GM23338 (cell line): ENCODE results near the gene PKD1L1. TPM values are rescaled to one million over a fixed set of nuclear protein-coding genes. Genes with fewer than 3 reads are reported as not detected.

Experiments used
- ATAC-seq: fragments of 200-7000 bp; cut with Tn5 transposase; 3 replicates; pipeline ENCODE4 v1.9.1; 2020
- DNase-seq: peaks from one replicate; pipeline ENCODE4 v3.0.0-alpha.2; 2015; ENCODE audit warnings: low spot score
- H2AFZ ChIP-seq: fragments of 200-600 bp; sonication (generic); 2 replicates; pipeline ENCODE4 v1.8.0; 2016; ENCODE audit warnings: antibody characterized with exemption, mild to moderate bottlenecking, moderate library complexity
- H3F3A ChIP-seq: fragments of 200-600 bp; sonication (generic); replicated peaks from 2 replicates; pipeline ENCODE4 v1.8.0; 2017; ENCODE audit warnings: antibody characterized with exemption, mixed run types, low read depth
- H3K27ac ChIP-seq: fragments of 200-600 bp; sonication (generic); 2 replicates; pipeline ENCODE4 v1.6.1; 2016; ENCODE audit warnings: low read depth
- H3K27me3 ChIP-seq: fragments of 200-600 bp; sonication (generic); 2 replicates; pipeline ENCODE4 v1.8.0; 2016; ENCODE audit warnings: mild to moderate bottlenecking, mixed run types, moderate library complexity; ENCODE audit not compliant: insufficient read depth
- H3K36me3 ChIP-seq: fragments of 200-600 bp; sonication (generic); 2 replicates; pipeline ENCODE4 v1.8.0; 2016; ENCODE audit warnings: mild to moderate bottlenecking; ENCODE audit not compliant: insufficient read depth
- H3K4me1 ChIP-seq: fragments of 200-600 bp; sonication (generic); 2 replicates; pipeline ENCODE4 v1.8.0; 2016; ENCODE audit warnings: mild to moderate bottlenecking, moderate library complexity; ENCODE audit not compliant: insufficient read depth
- H3K4me2 ChIP-seq: fragments of 200-600 bp; sonication (generic); 2 replicates; pipeline ENCODE4 v1.7.1; 2017; ENCODE audit warnings: mixed run types
- H3K4me3 ChIP-seq: fragments of 200-600 bp; sonication (generic); 2 replicates; pipeline ENCODE4 v1.6.1; 2016; ENCODE audit warnings: mixed run types
- H3K79me2 ChIP-seq: fragments of 200-600 bp; sonication (generic); replicated peaks from 2 replicates; pipeline ENCODE4 v1.8.0; 2017; ENCODE audit warnings: mild to moderate bottlenecking; ENCODE audit not compliant: insufficient read depth
- H3K9me2 ChIP-seq: fragments of 200-600 bp; sonication (generic); 2 replicates; pipeline ENCODE4 v1.8.0; 2017; ENCODE audit not compliant: insufficient read depth
- H4K20me1 ChIP-seq: fragments of 200-600 bp; sonication (generic); replicated peaks from 2 replicates; pipeline ENCODE4 v1.8.0; 2017; ENCODE audit warnings: mild to moderate bottlenecking; ENCODE audit not compliant: insufficient read depth
- H3K27ac Mint-ChIP-seq: 2 replicates; pipeline ENCODE4 v1.8.0; 2020; ENCODE audit warnings: inconsistent platforms, mild to moderate bottlenecking, moderate library complexity, mixed read lengths
- H3K27me3 Mint-ChIP-seq: 3 replicates; pipeline ENCODE4 v1.8.0; 2022; ENCODE audit warnings: low read depth, mild to moderate bottlenecking, moderate library complexity, mixed read lengths, inconsistent platforms; ENCODE audit not compliant: insufficient read depth, poor library complexity
- H3K36me3 Mint-ChIP-seq: 3 replicates; pipeline ENCODE4 v1.8.0; 2021; ENCODE audit warnings: low read depth, mild to moderate bottlenecking, inconsistent platforms, moderate library complexity, mixed read lengths
- H3K4me1 Mint-ChIP-seq: 3 replicates; pipeline ENCODE4 v1.8.0; 2020; ENCODE audit warnings: mild to moderate bottlenecking, inconsistent platforms, mixed read lengths
- H3K4me3 Mint-ChIP-seq: 3 replicates; pipeline ENCODE4 v1.8.0; 2021; ENCODE audit warnings: moderate library complexity, mild to moderate bottlenecking, inconsistent platforms, mixed read lengths
- H3K9me3 Mint-ChIP-seq: 3 replicates; pipeline ENCODE4 v1.8.0; 2020; ENCODE audit warnings: moderate library complexity, mild to moderate bottlenecking, inconsistent platforms, mixed read lengths
- CREB1 ChIP-seq: fragments of 250-450 bp; sonication (Bioruptor Pico); IDR thresholded peaks from 2 replicates; pipeline ENCODE4 v1.5.0; 2020; ENCODE audit warnings: low read depth, mild to moderate bottlenecking, moderate library complexity
- EZH2 ChIP-seq: fragments of 200-600 bp; sonication (generic); IDR thresholded peaks from one replicate; pipeline ENCODE4 v1.8.0; 2017; ENCODE audit warnings: antibody characterized with exemption, mild to moderate bottlenecking, low read depth; ENCODE audit not compliant: unreplicated experiment
- EZH2phosphoT487 ChIP-seq: fragments of 200-600 bp; sonication (generic); IDR thresholded peaks from one replicate; pipeline ENCODE4 v1.8.1; 2018; ENCODE audit warnings: antibody characterized with exemption; ENCODE audit not compliant: unreplicated experiment
- JUNB ChIP-seq: IDR thresholded peaks from one replicate; pipeline ENCODE4 v1.6.1; 2016; ENCODE audit warnings: antibody characterized with exemption; ENCODE audit not compliant: unreplicated experiment
- NANOG ChIP-seq: IDR thresholded peaks from 2 replicates; pipeline ENCODE4 v1.6.1; 2016; ENCODE audit warnings: antibody characterized with exemption, borderline replicate concordance
- STAT1 ChIP-seq: IDR thresholded peaks from one replicate; pipeline ENCODE4 v1.6.1; 2016; ENCODE audit warnings: antibody characterized with exemption; ENCODE audit not compliant: unreplicated experiment
- ZNF114 ChIP-seq: fragments of 250-450 bp; sonication (Bioruptor Pico); IDR thresholded peaks from 2 replicates; pipeline ENCODE4 v1.5.0; 2020; ENCODE audit warnings: mild to moderate bottlenecking, moderate library complexity
- polyA plus RNA-seq: library from polyadenylated mRNA; unstranded; fragments of >200 nt; fragmentation: Nextera tagmentation; extraction: Ambion mirVana; gene quantifications from 2 replicates; pipeline ENCODE4 v1.2.1, GENCODE V29; 2016
- total RNA-seq: library from RNA; depleted of rRNA; stranded (reverse); fragments of >200 nt; shearing (Covaris generic); gene quantifications from 2 replicates; pipeline ENCODE4 v1.2.3, GENCODE V29; 2014
- TF ChIP-seq, protein P1 (sequence below): IDR thresholded peaks from 2 replicates; pipeline ENCODE4 v1.6.1; 2016; ENCODE audit warnings: antibody characterized with exemption
- TF ChIP-seq, protein P2 (sequence below), 2 experiments: fragments of 200-600 bp in 1 of 2; sonication (generic) in 1 of 2; conservative IDR thresholded peaks; 2 replicates each; pipeline versions ENCODE4 v1.5.1 to v1.6.1; 2016 to 2017; ENCODE audit warnings: antibody characterized with exemption in 2 of 2, low read depth in 2 of 2, mild to moderate bottlenecking in 2 of 2, moderate library complexity in 1 of 2
- TF ChIP-seq, protein P3 (sequence below): fragments of 250-450 bp; sonication (Bioruptor Pico); IDR thresholded peaks from 2 replicates; pipeline ENCODE4 v1.5.0; 2020; ENCODE audit warnings: mild to moderate bottlenecking, moderate library complexity

The PKD1L1 gene
- total and polyA plus RNA-seq, 2 experiments from 2014 or later: 0.03 TPM; not detected in 1

DNA sequence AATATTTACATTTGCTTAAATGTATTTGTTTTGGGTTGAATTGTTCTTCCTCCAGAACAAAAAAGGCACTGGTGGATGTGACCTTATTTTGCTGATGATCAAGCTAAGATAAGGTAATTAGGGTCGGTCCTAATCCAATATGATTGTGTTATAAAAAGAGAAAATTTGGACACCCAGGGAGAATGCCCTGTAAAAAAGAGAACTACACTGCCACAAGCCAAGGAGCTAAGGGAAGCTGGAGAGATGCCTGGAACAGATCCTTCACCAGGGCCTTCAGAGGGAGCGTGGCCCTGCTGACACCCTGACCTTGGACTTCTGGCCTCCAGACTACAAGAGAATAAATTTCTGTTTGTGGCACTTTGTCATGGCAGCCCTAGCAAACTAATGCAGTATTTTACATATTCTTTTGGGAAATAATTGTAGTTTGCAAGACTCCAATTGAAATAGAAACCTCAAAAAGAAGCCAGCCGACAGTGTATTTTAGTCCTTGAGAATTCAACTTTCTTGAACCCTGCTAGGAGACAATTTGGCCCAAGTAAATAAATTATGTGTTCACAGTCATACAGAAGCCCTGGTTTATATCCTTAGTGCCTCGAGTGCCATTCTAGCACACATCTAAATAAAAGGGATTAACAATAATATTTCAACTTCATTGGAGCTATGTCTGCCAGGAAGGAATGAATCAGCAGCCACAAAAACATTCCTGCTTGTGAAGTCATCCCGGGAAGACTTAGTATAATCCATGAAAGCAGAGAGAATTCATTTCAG, 164.6 kb downstream of the PKD1L1 start (continued):
- TF ChIP-seq, protein P1, sequence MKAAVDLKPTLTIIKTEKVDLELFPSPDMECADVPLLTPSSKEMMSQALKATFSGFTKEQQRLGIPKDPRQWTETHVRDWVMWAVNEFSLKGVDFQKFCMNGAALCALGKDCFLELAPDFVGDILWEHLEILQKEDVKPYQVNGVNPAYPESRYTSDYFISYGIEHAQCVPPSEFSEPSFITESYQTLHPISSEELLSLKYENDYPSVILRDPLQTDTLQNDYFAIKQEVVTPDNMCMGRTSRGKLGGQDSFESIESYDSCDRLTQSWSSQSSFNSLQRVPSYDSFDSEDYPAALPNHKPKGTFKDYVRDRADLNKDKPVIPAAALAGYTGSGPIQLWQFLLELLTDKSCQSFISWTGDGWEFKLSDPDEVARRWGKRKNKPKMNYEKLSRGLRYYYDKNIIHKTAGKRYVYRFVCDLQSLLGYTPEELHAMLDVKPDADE: no peak

DNA sequence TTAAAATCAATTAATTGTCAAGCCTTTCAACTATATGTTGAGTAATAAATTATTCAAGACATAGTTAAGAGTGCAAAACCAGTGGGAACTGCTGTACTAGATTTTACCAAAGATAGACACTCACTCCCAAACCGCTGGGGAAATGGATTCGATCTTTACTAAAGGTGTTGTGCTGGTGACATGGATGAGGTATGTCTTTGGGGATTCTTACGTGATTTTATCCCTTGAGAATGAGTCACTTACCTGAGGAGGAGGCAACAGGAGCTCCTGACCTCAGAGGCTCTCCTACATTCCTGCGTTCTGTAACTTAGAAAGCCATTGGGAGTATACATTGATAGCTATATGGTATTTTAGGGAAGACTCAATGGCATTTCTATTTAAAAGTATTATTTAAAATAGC, 165.5 kb downstream of the PKD1L1 start:
- Histone ChIP-seq H3K36me3 (no peaks in the 10 kb centered on the region), H4K20me1 (no peaks in the 10 kb centered on the region), H3K4me1 (no peaks in the 10 kb centered on the region), H3K79me2 (no peaks in the 10 kb centered on the region), H3K27ac (no peak overlapping the region), H3K4me3 (no peak overlapping the region), H2AFZ (no peak overlapping the region), H3K27me3 (no peaks in the 10 kb centered on the region), H3K4me2 (no peak overlapping the region), H3F3A (no peaks in the 10 kb centered on the region), H3K9me2 (no peaks in the 10 kb centered on the region)
- H3K9me3 Mint-ChIP-seq: peaks cover 2% of the 10 kb centered on the region; the same call in 2 of the 3 replicates
- no peak overlapping the region for H3K27ac Mint-ChIP-seq
- peaks cover 1% of the 10 kb centered on the region for H3K27me3 Mint-ChIP-seq
- TF ChIP-seq EZH2phosphoT487: no peak
- no peak for TF ChIP-seq STAT1
- TF ChIP-seq JUNB: no peak
- no peak for TF ChIP-seq ZNF114 (CRISPR knock-in tag)
- no peak for TF ChIP-seq EZH2
- TF ChIP-seq, protein P2, sequence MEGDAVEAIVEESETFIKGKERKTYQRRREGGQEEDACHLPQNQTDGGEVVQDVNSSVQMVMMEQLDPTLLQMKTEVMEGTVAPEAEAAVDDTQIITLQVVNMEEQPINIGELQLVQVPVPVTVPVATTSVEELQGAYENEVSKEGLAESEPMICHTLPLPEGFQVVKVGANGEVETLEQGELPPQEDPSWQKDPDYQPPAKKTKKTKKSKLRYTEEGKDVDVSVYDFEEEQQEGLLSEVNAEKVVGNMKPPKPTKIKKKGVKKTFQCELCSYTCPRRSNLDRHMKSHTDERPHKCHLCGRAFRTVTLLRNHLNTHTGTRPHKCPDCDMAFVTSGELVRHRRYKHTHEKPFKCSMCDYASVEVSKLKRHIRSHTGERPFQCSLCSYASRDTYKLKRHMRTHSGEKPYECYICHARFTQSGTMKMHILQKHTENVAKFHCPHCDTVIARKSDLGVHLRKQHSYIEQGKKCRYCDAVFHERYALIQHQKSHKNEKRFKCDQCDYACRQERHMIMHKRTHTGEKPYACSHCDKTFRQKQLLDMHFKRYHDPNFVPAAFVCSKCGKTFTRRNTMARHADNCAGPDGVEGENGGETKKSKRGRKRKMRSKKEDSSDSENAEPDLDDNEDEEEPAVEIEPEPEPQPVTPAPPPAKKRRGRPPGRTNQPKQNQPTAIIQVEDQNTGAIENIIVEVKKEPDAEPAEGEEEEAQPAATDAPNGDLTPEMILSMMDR (conservative IDR thresholded peaks at IDR 0.05; ENCODE audit: low read depth in 2 of 2): no peak
- TF ChIP-seq, protein P1: no peak
- TF ChIP-seq, protein P3, sequence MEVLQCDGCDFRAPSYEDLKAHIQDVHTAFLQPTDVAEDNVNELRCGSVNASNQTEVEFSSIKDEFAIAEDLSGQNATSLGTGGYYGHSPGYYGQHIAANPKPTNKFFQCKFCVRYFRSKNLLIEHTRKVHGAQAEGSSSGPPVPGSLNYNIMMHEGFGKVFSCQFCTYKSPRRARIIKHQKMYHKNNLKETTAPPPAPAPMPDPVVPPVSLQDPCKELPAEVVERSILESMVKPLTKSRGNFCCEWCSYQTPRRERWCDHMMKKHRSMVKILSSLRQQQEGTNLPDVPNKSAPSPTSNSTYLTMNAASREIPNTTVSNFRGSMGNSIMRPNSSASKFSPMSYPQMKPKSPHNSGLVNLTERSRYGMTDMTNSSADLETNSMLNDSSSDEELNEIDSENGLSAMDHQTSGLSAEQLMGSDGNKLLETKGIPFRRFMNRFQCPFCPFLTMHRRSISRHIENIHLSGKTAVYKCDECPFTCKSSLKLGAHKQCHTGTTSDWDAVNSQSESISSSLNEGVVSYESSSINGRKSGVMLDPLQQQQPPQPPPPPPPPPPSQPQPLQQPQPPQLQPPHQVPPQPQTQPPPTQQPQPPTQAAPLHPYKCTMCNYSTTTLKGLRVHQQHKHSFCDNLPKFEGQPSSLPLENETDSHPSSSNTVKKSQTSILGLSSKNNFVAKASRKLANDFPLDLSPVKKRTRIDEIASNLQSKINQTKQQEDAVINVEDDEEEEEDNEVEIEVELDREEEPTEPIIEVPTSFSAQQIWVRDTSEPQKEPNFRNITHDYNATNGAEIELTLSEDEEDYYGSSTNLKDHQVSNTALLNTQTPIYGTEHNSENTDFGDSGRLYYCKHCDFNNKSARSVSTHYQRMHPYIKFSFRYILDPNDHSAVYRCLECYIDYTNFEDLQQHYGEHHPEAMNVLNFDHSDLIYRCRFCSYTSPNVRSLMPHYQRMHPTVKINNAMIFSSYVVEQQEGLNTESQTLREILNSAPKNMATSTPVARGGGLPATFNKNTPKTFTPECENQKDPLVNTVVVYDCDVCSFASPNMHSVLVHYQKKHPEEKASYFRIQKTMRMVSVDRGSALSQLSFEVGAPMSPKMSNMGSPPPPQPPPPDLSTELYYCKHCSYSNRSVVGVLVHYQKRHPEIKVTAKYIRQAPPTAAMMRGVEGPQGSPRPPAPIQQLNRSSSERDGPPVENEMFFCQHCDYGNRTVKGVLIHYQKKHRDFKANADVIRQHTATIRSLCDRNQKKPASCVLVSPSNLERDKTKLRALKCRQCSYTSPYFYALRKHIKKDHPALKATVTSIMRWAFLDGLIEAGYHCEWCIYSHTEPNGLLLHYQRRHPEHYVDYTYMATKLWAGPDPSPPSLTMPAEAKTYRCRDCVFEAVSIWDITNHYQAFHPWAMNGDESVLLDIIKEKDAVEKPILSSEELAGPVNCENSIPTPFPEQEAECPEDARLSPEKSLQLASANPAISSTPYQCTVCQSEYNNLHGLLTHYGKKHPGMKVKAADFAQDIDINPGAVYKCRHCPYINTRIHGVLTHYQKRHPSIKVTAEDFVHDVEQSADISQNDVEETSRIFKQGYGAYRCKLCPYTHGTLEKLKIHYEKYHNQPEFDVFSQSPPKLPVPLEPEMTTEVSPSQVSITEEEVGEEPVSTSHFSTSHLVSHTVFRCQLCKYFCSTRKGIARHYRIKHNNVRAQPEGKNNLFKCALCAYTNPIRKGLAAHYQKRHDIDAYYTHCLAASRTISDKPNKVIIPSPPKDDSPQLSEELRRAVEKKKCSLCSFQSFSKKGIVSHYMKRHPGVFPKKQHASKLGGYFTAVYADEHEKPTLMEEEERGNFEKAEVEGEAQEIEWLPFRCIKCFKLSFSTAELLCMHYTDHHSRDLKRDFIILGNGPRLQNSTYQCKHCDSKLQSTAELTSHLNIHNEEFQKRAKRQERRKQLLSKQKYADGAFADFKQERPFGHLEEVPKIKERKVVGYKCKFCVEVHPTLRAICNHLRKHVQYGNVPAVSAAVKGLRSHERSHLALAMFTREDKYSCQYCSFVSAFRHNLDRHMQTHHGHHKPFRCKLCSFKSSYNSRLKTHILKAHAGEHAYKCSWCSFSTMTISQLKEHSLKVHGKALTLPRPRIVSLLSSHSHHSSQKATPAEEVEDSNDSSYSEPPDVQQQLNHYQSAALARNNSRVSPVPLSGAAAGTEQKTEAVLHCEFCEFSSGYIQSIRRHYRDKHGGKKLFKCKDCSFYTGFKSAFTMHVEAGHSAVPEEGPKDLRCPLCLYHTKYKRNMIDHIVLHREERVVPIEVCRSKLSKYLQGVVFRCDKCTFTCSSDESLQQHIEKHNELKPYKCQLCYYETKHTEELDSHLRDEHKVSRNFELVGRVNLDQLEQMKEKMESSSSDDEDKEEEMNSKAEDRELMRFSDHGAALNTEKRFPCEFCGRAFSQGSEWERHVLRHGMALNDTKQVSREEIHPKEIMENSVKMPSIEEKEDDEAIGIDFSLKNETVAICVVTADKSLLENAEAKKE (CRISPR knock-in tag): no peak
- no peak for TF ChIP-seq NANOG
- no peak for TF ChIP-seq CREB1
- DNase-seq (no peak), ATAC-seq (no peak)
- no peaks in the 10 kb centered on the region; the same call in 2 of the 3 replicates for H3K36me3 Mint-ChIP-seq
- no peak overlapping the region for H3K4me3 Mint-ChIP-seq
- H3K4me1 Mint-ChIP-seq: peaks cover 9% of the 10 kb centered on the region
